ENCODE measurements around the gene TPSB2.

GRCh38 chr16:1208239-1208830 is 21.6 kb downstream of the TPSB2 start:
- TF ChIP-seq SRF (IDR thresholded peaks at IDR 0.05; ENCODE audit: low read depth) (no peak), JUND (IDR thresholded peaks at IDR 0.05) (no peak), ZFX (IDR thresholded peaks at IDR 0.05) (no peak), CTCF (IDR thresholded peaks at IDR 0.05 in 2 of 3, conservative IDR thresholded peaks at IDR 0.05 in 1 of 3; ENCODE audit: borderline replicate concordance in 1 of 3, insufficient read depth in 1 of 3, low read depth in 2 of 3, low read length in 2 of 3) (no peak), POLR2AphosphoS5 (IDR thresholded peaks at IDR 0.05; ENCODE audit: low read depth, low read length) (no peak), TCF7L2 (IDR thresholded peaks at IDR 0.05; ENCODE audit: borderline replicate concordance, extremely low read depth, insufficient read depth, insufficient read length) (no peak), MAX (IDR thresholded peaks at IDR 0.05) (no peak), POLR2A (IDR thresholded peaks at IDR 0.05; ENCODE audit: borderline replicate concordance, extremely low read depth, insufficient read depth, insufficient read length) (no peak), EZH2 (IDR thresholded peaks at IDR 0.05) (no peak), ZNF274 (IDR thresholded peaks at IDR 0.05; ENCODE audit: low read depth, low read length) (no peak), ELF1 (IDR thresholded peaks at IDR 0.05; ENCODE audit: borderline replicate concordance, low read depth) (no peak), RAD21 (IDR thresholded peaks at IDR 0.05; ENCODE audit: low read depth) (no peak), ATF3 (IDR thresholded peaks at IDR 0.05) (no peak)
- TF ChIP-seq, protein P1, sequence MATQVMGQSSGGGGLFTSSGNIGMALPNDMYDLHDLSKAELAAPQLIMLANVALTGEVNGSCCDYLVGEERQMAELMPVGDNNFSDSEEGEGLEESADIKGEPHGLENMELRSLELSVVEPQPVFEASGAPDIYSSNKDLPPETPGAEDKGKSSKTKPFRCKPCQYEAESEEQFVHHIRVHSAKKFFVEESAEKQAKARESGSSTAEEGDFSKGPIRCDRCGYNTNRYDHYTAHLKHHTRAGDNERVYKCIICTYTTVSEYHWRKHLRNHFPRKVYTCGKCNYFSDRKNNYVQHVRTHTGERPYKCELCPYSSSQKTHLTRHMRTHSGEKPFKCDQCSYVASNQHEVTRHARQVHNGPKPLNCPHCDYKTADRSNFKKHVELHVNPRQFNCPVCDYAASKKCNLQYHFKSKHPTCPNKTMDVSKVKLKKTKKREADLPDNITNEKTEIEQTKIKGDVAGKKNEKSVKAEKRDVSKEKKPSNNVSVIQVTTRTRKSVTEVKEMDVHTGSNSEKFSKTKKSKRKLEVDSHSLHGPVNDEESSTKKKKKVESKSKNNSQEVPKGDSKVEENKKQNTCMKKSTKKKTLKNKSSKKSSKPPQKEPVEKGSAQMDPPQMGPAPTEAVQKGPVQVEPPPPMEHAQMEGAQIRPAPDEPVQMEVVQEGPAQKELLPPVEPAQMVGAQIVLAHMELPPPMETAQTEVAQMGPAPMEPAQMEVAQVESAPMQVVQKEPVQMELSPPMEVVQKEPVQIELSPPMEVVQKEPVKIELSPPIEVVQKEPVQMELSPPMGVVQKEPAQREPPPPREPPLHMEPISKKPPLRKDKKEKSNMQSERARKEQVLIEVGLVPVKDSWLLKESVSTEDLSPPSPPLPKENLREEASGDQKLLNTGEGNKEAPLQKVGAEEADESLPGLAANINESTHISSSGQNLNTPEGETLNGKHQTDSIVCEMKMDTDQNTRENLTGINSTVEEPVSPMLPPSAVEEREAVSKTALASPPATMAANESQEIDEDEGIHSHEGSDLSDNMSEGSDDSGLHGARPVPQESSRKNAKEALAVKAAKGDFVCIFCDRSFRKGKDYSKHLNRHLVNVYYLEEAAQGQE (IDR thresholded peaks at IDR 0.05; ENCODE audit: low read depth): no peak
